ENCODE results near the gene USP53.

USP53 gene

DNA sequence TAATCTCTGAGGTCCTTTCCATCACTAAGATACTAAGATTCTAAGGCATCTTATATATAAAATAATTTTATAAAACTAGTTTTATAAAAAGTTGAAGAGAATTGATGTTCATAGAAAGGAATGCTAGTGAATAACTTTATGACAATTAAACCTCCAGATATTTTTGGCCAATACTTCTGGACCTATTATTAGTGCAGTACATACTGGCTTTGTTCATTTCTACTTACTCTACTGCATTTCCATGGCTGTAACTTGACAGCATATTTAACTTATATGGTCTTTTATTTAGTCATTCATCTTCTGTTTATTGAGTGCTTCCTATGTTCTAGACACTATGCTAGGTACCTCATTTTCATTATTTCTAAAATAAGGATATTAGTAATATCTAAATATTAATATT is 6.8 kb upstream of the USP53 start:
- DNase-seq: no peak
- Histone ChIP-seq H3K4me3 (ENCODE audit: low read depth, low read length) (no peak overlapping the region), H3K36me3 (no peaks in the 10 kb centered on the region), H3K27me3 (ENCODE audit: insufficient read depth, low read depth, severe bottlenecking) (no peaks in the 10 kb centered on the region), H3K27ac (no peak overlapping the region), H3K9me3 (ENCODE audit: severe bottlenecking) (no peaks in the 10 kb centered on the region)
- TF ChIP-seq, protein P1, sequence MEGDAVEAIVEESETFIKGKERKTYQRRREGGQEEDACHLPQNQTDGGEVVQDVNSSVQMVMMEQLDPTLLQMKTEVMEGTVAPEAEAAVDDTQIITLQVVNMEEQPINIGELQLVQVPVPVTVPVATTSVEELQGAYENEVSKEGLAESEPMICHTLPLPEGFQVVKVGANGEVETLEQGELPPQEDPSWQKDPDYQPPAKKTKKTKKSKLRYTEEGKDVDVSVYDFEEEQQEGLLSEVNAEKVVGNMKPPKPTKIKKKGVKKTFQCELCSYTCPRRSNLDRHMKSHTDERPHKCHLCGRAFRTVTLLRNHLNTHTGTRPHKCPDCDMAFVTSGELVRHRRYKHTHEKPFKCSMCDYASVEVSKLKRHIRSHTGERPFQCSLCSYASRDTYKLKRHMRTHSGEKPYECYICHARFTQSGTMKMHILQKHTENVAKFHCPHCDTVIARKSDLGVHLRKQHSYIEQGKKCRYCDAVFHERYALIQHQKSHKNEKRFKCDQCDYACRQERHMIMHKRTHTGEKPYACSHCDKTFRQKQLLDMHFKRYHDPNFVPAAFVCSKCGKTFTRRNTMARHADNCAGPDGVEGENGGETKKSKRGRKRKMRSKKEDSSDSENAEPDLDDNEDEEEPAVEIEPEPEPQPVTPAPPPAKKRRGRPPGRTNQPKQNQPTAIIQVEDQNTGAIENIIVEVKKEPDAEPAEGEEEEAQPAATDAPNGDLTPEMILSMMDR (IDR thresholded peaks at IDR 0.05; ENCODE audit: low read depth, low read length): no peak

- no peak for DNase-seq
- H3K4me3 ChIP-seq (ENCODE audit: low read depth, low read length): no peak overlapping the region
- H3K9me3 ChIP-seq (ENCODE audit: severe bottlenecking): peaks cover under 1% of the 10 kb centered on the region
- H3K27me3 ChIP-seq (ENCODE audit: insufficient read depth, low read depth, severe bottlenecking): no peaks in the 10 kb centered on the region
- TF ChIP-seq, protein P1 (IDR thresholded peaks at IDR 0.05; ENCODE audit: low read depth, low read length): no peak
- H3K36me3 ChIP-seq: no peaks in the 10 kb centered on the region
- no peak overlapping the region for H3K27ac ChIP-seq
These were observed 6.3 kb upstream of the USP53 start for GRCh38 chr4:119206178-119206577.

DNA sequence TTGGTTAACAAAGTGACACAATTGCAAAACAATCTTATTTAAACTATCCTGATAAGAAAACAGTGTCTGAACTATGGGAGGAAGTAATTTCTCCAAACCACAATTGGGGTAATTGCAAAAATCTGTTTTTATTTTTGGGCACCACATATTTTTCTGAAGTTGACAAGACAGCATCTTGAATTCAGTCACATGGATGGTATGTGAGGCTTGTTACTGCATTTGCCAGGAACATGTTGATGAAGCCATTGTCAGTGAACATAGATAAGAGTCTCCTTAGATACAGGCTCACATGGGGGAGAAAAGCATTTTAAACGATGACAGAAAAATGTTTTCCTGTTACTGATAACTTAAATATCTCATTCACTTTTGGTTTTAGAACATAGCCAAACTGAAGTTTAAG is 5.5 kb upstream of the USP53 start:
- Histone ChIP-seq H3K4me3 (ENCODE audit: low read depth, low read length) (no peak overlapping the region), H3K9me3 (ENCODE audit: severe bottlenecking) (peaks cover 3% of the 10 kb centered on the region), H3K27me3 (ENCODE audit: insufficient read depth, low read depth, severe bottlenecking) (no peaks in the 10 kb centered on the region), H3K27ac (no peak overlapping the region), H3K36me3 (no peaks in the 10 kb centered on the region)
- TF ChIP-seq, protein P1 (IDR thresholded peaks at IDR 0.05; ENCODE audit: low read depth, low read length): no peak
- DNase-seq: no peak

- Histone ChIP-seq H3K4me3 (ENCODE audit: low read depth, low read length) (no peak overlapping the region), H3K27ac (no peak overlapping the region), H3K27me3 (ENCODE audit: insufficient read depth, low read depth, severe bottlenecking) (no peaks in the 10 kb centered on the region), H3K36me3 (no peaks in the 10 kb centered on the region), H3K9me3 (ENCODE audit: severe bottlenecking) (peaks cover 3% of the 10 kb centered on the region)
- DNase-seq: no peak
- TF ChIP-seq, protein P1 (IDR thresholded peaks at IDR 0.05; ENCODE audit: low read depth, low read length): no peak
These were observed 3.4 kb upstream of the USP53 start for GRCh38 chr4:119209077-119209476.

- no peak for DNase-seq
- H3K4me3 ChIP-seq (ENCODE audit: low read depth, low read length): no peak overlapping the region
- no peaks in the 10 kb centered on the region for H3K27me3 ChIP-seq (ENCODE audit: insufficient read depth, low read depth, severe bottlenecking)
- H3K27ac ChIP-seq: no peak overlapping the region
- peaks cover 3% of the 10 kb centered on the region for H3K9me3 ChIP-seq (ENCODE audit: severe bottlenecking)
- H3K36me3 ChIP-seq: no peaks in the 10 kb centered on the region
- TF ChIP-seq, protein P1 (IDR thresholded peaks at IDR 0.05; ENCODE audit: low read depth, low read length): no peak
These were observed 2.9 kb upstream of the USP53 start for GRCh38 chr4:119209586-119209985.

DNA sequence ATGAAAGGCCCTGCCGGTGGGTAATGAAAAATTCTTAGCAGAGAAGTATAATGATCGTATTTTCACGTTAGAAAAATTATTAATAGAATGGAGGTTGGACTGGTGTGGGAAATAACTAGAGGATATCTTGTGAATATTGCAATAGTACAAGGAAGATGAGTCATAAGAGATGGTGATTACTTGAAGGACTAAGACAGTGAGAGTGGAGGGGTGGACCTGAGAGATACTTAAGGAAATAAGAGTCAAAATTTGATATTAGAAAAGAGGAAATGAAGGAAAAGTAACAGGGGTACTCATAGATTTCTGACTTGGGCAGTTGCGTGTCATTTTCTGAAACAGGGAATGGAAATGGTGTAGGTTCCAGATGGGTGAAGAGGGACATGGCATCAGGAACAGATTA is 1.7 kb upstream of the USP53 start:
- TF ChIP-seq, protein P1 (IDR thresholded peaks at IDR 0.05; ENCODE audit: low read depth, low read length): no peak
- no peak overlapping the region for H3K27ac ChIP-seq
- no peaks in the 10 kb centered on the region for H3K36me3 ChIP-seq
- no peak overlapping the region for H3K4me3 ChIP-seq (ENCODE audit: low read depth, low read length)
- H3K27me3 ChIP-seq (ENCODE audit: insufficient read depth, low read depth, severe bottlenecking): no peaks in the 10 kb centered on the region
- H3K9me3 ChIP-seq (ENCODE audit: severe bottlenecking): peaks cover 3% of the 10 kb centered on the region
- DNase-seq: no peak

Measured in WERI-Rb-1 (cell line).